Stimulated activated CD8-positive, alpha-beta memory T cell treated with anti-CD3 and anti-CD28 coated beads, Interleukin-12 subunit alpha, Interleukin-12 subunit beta, amount 100 ng/mL, for 1 hour (primary cell): ENCODE measurements around the gene DNAH9.

Experiments used
- DNase-seq: peaks from one replicate; pipeline ENCODE4 v3.0.0-alpha.2; 2020; ENCODE audit warnings: low read depth

Gene DNAH9

GRCh38 chr17:11768981-11769380, 170.7 kb downstream of the DNAH9 start:
- DNase-seq: no peak

GRCh38 chr17:11772031-11772430, 173.8 kb downstream of the DNAH9 start:
- DNase-seq: no peak

GRCh38 chr17:11779892-11780291, 181.6 kb downstream of the DNAH9 start:
- no peak for DNase-seq

GRCh38 chr17:11780621-11781020, 182.4 kb downstream of the DNAH9 start:
- DNase-seq: no peak

- no peak for DNase-seq
These were observed 188.6 kb downstream of the DNAH9 start for GRCh38 chr17:11786711-11787438.

GRCh38 chr17:11795906-11796305, 197.6 kb downstream of the DNAH9 start:
- DNase-seq: no peak

- DNase-seq: no peak
These were observed 199.5 kb downstream of the DNAH9 start for GRCh38 chr17:11797803-11798202.

- no peak for DNase-seq
These were observed 205.1 kb downstream of the DNAH9 start for GRCh38 chr17:11803231-11803969.

- DNase-seq: no peak
These were observed 206.9 kb downstream of the DNAH9 start for GRCh38 chr17:11805138-11805537.

- DNase-seq: no peak
These were observed 207.7 kb downstream of the DNAH9 start for GRCh38 chr17:11805952-11806351.

- no peak for DNase-seq
These were observed 209.3 kb downstream of the DNAH9 start for GRCh38 chr17:11807606-11808005.

GRCh38 chr17:11813278-11813677, 215.0 kb downstream of the DNAH9 start:
- DNase-seq: no peak

- no peak for DNase-seq
These were observed 215.6 kb downstream of the DNAH9 start for GRCh38 chr17:11813871-11814270.

GRCh38 chr17:11814655-11815262, 216.5 kb downstream of the DNAH9 start:
- DNase-seq: no peak

GRCh38 chr17:11816409-11816808, 218.1 kb downstream of the DNAH9 start:
- no peak for DNase-seq

- no peak for DNase-seq
These were observed 225.6 kb downstream of the DNAH9 start for GRCh38 chr17:11823862-11824261.

GRCh38 chr17:11825572-11826209, 227.4 kb downstream of the DNAH9 start:
- DNase-seq: no peak

GRCh38 chr17:11832401-11833137, 234.3 kb downstream of the DNAH9 start:
- no peak for DNase-seq

- DNase-seq: no peak
These were observed 238.2 kb downstream of the DNAH9 start for GRCh38 chr17:11836508-11836907.

- no peak for DNase-seq
These were observed 241.8 kb downstream of the DNAH9 start for GRCh38 chr17:11840052-11840451.

GRCh38 chr17:11840831-11841230, 242.6 kb downstream of the DNAH9 start:
- DNase-seq: no peak

- no peak for DNase-seq
These were observed 250.1 kb downstream of the DNAH9 start for GRCh38 chr17:11848330-11848729.
